Activated effector memory CD4-positive, alpha-beta T cell treated with Interleukin-2 at 50 U/mL for 16 hours (primary cell): ENCODE results near the gene SHISA7.
"Not testable (repeated sequence)": the region's sequence is repeated elsewhere in the genome, so short reads cannot be mapped to it uniquely, and the experiment has no call there.

Experiments used
- DNase-seq: peaks from one replicate; pipeline ENCODE4 v3.0.0-alpha.2; 2020

Gene SHISA7

GRCh38 chr19:55443824-55444480 lies 852 bp upstream of the SHISA7 start:
- DNase-seq: no peak

DNA sequence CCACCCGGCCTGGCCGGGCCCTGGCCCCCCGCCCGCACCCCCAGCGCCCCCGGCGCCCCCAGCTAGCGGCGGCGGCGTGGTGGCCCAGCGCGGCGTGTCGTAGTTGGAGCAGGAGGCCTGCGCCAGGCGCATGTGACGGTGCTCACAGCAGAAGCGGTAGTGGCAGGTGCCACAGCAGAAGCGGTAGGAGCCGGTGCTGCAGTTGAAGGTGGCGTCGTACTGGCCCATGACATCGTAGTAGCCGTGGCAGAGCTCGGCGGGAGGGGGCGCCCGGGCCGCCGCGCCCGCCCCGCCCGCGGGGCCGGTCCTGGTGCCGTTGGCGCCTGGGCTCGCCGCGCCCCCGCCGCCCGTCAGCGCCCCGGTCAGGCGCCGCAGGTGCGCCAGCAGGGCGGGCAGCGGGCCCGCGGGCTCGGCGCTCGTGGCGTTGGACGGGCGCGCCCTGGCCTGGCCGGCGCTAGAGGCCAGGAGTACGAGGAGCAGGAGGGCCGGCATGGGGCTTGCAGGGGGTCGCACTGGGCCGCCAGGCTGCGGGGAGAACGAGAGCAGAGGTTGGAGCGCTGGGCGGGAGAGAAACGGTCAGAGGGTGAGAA lies 633 bp downstream of the SHISA7 start:
- DNase-seq: no peak

- no peak for DNase-seq
Measured at GRCh38 chr19:55441692-55442321, 1.3 kb downstream of the SHISA7 start.

- no peak for DNase-seq
Measured at GRCh38 chr19:55441319-55441691, 1.8 kb downstream of the SHISA7 start.

DNA sequence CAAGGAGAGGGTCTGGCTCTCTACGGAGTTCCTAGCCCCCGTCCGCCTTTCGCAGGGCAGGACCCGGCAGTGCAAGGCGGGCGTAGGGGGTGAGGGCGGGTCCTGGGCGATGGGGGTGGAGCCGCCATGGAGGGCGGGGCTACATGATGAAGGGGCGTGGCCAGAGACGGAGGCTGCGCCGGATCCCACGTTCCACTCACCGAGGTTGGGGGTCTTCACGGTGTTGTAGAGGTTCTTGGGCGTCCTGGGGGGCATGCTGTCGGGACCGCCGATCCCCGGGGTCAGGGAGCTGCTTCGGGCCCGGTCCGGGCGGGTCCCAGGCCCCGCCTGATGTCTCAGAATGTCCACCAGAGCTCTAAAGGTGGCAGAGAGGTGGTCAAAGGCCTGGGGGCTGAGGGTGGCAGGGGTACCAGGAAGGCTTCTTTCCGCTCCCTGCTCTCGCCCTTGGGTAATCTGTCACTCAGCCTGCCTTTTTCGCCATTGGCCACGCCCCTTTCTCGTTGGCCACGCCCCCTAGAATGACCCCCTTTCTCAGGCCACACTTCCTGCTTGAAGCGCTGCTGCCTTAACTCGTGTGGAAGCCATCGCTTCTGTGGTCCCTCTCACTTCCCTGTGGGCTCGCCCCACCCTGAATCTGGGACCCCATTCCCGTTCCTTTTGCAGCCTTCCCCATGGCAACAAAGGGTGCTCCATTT lies 2.5 kb downstream of the SHISA7 start:
- DNase-seq: no peak

GRCh38 chr19:55439052-55439451 lies 4.0 kb downstream of the SHISA7 start:
- no peak for DNase-seq

- no peak for DNase-seq
Measured at GRCh38 chr19:55437410-55437809, 5.7 kb downstream of the SHISA7 start.

DNA sequence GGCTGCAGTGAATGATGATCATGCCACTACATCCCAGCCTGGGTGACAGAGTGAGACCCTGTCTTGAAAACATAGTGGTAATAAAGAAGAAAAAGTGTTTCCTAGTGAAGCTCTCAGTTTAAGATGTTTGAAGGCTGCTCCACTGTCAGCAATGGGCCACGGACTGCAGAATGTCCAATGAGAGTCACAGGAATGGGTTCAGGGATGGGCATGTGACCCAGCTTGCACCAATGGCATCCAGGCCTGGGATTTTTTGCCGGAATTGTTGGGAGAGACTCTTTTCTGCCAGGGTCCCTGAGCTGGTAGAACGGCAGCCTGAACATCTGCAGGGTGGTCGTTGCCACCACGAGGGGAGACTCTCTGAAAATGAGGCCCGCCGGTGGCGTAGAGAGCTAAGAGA lies 6.3 kb downstream of the SHISA7 start:
- no peak for DNase-seq

- no peak for DNase-seq
Measured at GRCh38 chr19:55435020-55435419, 8.1 kb downstream of the SHISA7 start.

DNA sequence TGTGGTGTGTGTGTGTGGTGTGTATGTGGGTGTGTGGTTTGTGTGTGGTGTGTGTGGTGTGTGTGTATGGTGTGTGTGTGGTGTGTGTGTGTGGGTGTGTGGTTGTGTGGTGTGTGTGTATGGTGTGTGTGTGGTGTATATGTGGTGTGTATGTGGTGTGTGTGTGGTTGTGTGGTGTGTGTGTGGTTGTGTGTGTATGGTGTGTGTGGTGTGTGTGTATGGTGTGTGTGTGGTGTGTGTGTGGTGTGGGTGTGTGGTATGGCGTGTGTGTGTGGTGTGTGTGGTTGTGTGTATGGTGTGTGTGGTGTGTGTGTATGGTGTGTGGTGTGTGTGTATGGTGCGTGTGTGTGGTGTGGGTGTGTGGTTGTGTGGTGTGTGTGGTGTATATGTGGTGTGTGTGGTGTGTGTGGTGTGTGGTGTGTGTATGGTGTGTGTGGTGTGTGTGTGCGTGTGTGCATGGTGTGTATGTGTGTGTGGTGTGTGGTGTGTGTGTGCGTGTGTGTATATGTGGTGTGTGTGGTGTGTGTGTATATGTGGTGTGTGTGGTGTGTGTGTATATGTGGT lies 8.7 kb downstream of the SHISA7 start:
- no peak for DNase-seq

GRCh38 chr19:55433292-55433691 lies 9.8 kb downstream of the SHISA7 start:
- no peak for DNase-seq

DNA sequence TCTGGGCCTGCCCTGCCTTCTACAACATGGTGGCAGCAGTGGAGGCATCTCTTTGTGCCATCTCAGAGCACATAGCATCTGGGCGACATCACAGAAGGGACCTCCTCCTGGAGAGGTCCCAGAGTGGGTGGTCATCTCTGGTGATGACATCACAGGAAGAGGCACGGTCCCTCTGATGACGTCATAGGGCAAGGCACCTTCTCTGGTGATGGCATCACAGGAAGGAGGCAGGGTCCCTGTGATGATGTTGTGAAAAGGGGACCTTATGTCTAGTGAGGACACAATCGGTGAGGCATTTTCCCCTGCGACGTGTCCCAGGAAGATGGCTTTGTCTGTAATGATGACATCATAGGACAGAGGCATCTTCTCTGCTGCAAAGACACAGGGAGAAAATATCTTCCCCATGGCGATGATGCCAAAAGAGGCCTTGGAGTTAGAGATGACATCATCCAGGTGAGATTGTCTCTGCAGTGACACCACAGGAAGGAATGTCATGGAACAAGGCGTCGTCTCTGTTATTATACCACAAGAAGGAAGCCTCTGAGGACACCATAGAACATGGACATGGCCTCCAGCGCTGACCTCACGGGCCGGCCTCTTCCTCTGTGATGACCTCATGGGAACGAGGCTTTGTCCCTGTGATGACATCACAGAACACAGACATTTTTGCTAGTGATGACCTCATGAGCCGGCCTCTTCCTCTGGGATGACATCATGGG lies 10.7 kb downstream of the SHISA7 start:
- DNase-seq: no peak

DNA sequence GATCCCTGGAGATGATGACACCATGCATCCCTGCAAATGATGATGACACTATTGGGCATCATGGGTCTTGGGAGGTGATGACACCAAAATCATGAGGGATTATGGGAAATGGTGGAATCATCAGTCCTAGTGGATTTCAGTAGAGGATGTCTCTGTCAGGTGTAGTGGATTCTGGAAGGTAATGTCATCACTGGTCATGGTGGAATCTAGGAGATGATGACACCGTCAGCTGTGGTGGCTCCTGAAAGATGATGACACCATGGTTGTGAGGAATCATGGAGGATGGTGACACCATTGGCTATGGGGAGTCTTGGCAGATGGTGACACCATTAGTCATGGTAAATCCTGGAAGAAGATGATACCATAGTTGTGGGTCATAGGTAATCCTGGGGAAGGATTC lies 11.9 kb downstream of the SHISA7 start:
- DNase-seq: no peak

DNA sequence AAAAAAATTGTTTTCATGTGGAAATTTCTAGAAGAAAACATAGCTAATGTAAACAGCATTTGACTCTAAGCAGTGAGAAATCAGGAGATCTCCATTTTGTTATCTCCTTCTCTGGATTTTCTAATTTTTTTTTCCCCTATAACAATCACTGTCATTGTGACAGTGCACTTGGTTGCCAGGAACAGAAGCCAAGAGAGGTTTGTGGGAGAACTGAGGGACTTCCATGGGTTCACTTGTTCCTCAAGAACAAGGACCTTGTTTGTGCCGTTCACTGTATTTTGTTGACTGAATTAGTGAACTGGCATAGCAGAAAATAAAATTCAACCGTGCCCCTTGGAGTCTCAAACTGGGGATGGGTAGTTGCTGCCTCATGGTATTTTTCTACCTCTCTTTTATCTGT lies 17.1 kb downstream of the SHISA7 start:
- DNase-seq: no peak

DNA sequence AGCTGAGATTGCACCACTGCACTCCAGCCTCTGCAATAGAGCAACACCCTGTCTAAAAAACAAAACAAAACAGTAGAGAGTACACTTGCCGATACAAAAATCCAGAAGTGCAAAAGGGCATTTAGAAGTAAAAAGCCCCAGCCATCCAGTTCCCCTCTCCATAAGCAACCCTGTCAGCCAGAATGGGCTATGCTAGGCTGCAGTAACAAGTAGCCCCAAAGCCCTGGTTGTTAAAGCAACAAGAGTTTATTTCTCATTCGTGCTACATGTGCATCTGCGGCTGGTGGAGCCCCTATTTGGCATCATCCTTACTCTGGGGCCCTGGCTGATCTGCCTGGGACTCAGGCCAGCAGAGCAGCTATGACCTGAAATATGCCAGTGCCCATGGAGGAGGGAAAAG lies 18.6 kb downstream of the SHISA7 start:
- no peak for DNase-seq

- DNase-seq: no peak
Measured at GRCh38 chr19:55423225-55424005, 19.7 kb downstream of the SHISA7 start.

- peak; percentile 23 for DNase-seq
Measured at GRCh38 chr19:55421281-55421680, 21.8 kb downstream of the SHISA7 start.

- no peak for DNase-seq
Measured at GRCh38 chr19:55419624-55420236, 23.4 kb downstream of the SHISA7 start.

GRCh38 chr19:55419103-55419502 lies 24.0 kb downstream of the SHISA7 start:
- DNase-seq: no peak

DNA sequence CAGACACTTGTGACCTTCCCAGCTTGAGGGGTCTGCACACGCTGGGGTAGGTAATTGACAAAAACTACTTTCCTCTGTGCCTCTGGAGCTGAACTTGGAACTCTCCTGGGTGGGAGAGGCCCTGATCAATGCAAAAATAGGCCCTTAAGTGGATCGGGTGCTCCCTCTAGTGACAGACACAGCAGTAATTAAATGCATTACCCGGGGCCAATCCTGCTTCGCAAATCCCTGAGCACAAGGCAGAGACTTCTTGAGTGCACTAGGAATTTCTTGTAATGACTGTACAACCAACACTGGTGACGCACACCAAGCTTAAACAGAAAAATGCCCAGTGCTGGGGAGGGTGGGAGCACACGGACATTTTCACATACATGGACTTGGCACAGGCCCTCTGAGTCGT lies 24.9 kb downstream of the SHISA7 start:
- DNase-seq: peak; percentile 13

- no peak for DNase-seq
Measured at GRCh38 chr19:55410168-55410567, 32.9 kb downstream of the SHISA7 start.

DNA sequence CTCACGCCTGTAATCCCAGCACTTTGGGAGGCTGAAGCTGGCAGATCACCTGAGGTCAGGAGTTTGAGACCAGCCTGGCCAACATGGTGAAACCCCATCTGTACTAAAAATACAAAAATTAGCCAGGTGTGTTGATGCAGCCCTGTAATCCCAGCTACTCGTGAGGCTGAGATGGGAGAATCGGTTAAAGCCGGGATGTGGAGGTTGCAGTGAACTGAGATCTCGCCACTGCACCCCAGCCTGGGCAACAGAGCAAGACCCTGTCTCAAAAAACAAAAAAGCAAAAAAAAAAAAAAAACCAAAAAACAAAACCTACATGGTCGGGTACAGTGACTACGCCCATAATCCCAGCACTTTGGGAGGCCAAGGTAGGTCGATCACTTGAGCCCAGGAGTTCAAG lies 33.9 kb downstream of the SHISA7 start:
- not testable (repeated sequence) for DNase-seq
